ENCODE measurements around the gene PDE4D.

DNA sequence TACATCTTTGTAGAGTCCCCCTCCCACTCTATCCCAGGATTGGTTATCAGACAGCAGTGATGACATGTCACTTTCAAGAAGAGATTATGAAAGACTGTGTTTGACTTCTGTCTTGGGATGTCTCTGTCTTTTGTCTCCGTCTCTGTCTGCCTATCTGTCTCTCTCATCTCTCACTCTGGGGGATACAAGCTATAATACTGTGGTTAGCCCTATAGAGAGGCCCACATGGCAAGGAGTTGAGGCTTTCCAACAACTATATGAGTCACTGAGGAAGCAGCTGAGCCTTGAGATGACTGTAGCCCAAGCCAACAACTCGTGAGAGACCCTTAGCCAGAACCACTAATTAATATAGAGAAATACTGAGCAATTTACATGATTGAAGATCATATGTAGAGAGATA, 284.8 kb downstream of the PDE4D start:
- no peak for TF ChIP-seq POLR2A (IDR thresholded peaks at IDR 0.05)
- TF ChIP-seq, protein P1, sequence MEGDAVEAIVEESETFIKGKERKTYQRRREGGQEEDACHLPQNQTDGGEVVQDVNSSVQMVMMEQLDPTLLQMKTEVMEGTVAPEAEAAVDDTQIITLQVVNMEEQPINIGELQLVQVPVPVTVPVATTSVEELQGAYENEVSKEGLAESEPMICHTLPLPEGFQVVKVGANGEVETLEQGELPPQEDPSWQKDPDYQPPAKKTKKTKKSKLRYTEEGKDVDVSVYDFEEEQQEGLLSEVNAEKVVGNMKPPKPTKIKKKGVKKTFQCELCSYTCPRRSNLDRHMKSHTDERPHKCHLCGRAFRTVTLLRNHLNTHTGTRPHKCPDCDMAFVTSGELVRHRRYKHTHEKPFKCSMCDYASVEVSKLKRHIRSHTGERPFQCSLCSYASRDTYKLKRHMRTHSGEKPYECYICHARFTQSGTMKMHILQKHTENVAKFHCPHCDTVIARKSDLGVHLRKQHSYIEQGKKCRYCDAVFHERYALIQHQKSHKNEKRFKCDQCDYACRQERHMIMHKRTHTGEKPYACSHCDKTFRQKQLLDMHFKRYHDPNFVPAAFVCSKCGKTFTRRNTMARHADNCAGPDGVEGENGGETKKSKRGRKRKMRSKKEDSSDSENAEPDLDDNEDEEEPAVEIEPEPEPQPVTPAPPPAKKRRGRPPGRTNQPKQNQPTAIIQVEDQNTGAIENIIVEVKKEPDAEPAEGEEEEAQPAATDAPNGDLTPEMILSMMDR (IDR thresholded peaks at IDR 0.05) = no peak
